ENCODE data around the gene UNC93B1.
A peak's percentile ranks its signal among the peaks of the same experiment; 100 is the strongest.

The UNC93B1 gene

DNA sequence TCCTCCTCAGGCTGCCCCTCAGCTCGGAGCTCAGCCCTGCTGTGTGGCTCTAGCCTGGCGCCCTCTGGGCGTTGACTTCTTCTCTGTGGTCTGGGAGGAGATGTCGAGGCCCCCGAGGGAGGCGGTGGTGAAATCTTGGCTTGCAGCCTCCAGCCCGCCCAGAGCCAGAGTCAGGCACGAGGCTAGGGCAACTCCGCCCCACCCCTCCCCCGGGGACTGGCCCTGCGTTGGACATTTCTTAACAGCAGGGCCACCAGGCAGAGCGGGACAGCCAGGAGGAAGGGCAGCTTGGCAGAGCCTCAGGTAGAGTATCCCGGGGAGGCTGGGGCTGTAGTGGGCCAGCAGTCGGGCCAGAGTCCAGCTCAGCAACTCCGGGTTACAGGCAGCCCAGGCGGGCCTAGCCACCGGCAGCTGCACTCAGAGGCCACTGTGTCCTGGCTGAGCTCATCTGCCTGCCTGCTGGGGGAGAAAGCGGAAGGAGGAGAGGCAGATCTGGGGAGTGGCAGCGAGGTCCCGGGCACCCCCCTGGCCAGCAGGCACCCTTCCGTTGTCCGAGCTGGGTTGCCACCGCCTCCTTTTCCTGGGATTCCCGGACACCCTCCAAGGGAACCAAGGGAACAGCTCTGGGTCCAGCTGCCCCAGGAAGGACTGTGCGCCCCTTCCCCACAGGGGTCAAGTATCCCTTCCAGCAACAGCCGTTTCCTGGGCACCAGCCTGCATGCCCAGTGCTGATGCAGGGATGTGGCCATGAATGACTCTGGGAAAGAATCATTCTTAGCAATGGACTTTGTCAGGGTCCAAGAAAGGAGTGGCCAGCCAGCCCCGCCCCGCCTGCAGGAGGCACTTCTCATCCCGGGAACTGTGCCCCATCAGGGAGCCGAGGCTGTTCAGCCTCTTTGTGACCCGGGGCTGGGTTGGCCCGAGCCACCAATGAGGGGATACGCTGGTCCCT is 6.5 kb upstream of the UNC93B1 start, which contains the start of gene ALDH3B1:
Gene ALDH3B1, plus strand, starts transcription at position 238 of the 952 bp plus-strand sequence. CDS start 4,971 bp downstream, outside the sequence.
- TF ChIP-seq, protein P1, sequence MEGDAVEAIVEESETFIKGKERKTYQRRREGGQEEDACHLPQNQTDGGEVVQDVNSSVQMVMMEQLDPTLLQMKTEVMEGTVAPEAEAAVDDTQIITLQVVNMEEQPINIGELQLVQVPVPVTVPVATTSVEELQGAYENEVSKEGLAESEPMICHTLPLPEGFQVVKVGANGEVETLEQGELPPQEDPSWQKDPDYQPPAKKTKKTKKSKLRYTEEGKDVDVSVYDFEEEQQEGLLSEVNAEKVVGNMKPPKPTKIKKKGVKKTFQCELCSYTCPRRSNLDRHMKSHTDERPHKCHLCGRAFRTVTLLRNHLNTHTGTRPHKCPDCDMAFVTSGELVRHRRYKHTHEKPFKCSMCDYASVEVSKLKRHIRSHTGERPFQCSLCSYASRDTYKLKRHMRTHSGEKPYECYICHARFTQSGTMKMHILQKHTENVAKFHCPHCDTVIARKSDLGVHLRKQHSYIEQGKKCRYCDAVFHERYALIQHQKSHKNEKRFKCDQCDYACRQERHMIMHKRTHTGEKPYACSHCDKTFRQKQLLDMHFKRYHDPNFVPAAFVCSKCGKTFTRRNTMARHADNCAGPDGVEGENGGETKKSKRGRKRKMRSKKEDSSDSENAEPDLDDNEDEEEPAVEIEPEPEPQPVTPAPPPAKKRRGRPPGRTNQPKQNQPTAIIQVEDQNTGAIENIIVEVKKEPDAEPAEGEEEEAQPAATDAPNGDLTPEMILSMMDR (IDR thresholded peaks at IDR 0.05; ENCODE audit: unreplicated experiment in 3 of 3) = no peak
- no peaks in the 10 kb centered on the region for H3K36me3 Mint-ChIP-seq (ENCODE audit: low read depth)
- H3K27ac Mint-ChIP-seq = peak within 1 kb of the TSS; percentile 63 to 91 (median 75)
- H3K4me1 Mint-ChIP-seq = peaks cover 23% of the 10 kb centered on the region
- H3K9me3 Mint-ChIP-seq = no peaks in the 10 kb centered on the region
- peak within 1 kb of the TSS in 2 of 3 experiments; percentile 44 to 51 for H3K4me3 Mint-ChIP-seq
- peaks cover 29% of the 10 kb centered on the region for H3K27me3 Mint-ChIP-seq (ENCODE audit: low read depth)

DNA sequence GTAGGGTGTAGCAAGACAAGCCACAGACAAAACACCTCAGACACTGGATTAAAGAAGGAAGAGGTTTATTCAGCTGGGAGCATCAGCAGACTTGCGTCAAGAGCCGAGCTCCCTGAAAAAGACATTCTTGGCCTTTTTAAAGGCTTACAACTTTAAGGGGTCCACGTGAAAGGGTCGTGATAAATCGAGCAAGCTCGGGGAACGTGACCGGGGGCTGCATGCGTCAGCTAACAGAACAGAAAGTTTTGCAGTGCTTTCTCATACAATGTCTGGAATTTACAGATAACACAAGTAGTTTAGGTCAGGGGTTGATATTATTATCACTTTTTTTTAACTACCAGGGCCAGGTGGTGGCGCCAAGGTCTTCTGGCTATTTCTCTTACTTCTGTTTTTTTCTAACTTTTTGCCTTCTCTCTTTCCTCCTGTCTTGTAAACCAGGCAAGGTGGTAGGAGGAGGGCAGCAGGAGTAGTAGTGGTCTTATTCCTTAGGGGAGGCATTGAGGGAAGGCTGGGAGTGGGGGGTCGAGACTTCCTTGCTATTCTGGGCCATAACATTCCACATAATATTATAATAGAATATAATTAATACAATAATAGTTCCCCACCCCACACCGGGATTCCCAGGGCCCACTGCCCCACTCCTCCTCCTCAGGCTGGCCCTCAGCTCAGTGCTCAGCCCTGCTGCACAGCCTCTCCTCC is 5.6 kb upstream of the UNC93B1 start:
- Mint-ChIP-seq H3K4me1 (peaks cover 23% of the 10 kb centered on the region), H3K4me3 (peak overlapping the region in 2 of 3 experiments; percentile 44 to 51), H3K36me3 (ENCODE audit: low read depth) (no peaks in the 10 kb centered on the region), H3K27me3 (ENCODE audit: low read depth) (peaks cover 37% of the 10 kb centered on the region), H3K27ac (peak overlapping the region; percentile 25 to 91 (median 63)), H3K9me3 (no peaks in the 10 kb centered on the region)
- TF ChIP-seq, protein P1 (IDR thresholded peaks at IDR 0.05; ENCODE audit: unreplicated experiment in 3 of 3) = no peak

DNA sequence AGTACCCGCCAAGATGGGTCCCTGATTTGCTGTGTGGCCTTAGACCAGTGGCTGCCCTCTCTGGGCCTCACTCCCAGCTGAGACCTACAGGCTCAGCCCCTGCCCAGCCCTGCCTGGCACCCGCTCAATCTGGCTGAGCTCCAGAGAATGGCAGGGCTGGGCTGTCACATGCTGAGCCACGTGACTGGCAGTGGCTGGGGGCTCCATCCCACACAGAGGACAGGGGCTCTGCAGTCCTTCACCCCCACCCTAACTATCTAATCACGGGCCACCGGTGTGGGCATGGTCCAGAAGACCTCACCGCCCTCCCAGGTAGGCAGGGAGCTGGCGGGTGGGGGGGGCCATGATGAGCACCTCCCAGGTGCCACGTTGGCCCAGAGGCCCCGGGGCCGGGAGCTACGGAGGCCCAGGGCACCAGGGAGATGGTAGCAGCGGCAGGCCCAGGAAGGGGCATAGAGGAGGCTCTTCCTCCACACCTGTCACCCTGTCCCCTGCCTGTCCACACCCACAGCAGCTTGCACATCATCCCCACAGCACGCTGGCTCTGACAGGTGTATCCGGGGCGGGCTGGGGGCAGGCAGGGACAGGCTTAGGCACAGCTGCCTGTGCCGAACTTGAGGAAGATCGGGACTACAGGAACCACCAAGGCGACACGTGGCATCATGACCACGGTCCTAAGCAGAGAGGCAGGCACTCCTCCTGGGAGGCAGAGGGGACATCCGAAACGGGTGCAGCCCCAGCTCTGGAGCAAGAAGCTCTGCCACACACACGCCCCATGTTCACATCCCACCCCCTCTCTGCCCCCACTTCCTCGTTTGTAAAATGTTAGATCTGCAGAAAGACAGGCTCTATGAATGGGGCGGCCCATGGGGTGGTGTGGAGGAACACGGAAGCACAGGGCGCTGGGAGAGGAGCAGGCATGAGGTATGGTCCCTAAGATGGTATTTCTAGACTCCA is 4.8 kb upstream of the UNC93B1 start:
- peaks cover 23% of the 10 kb centered on the region for H3K4me1 Mint-ChIP-seq
- no peaks in the 10 kb centered on the region for H3K9me3 Mint-ChIP-seq
- peaks cover 43% of the 10 kb centered on the region for H3K27me3 Mint-ChIP-seq (ENCODE audit: low read depth)
- H3K4me3 Mint-ChIP-seq = no peak overlapping the region
- H3K27ac Mint-ChIP-seq = peak overlapping the region; percentile 25 to 91 (median 63)
- TF ChIP-seq, protein P1 (IDR thresholded peaks at IDR 0.05; ENCODE audit: unreplicated experiment in 3 of 3) = no peak
- no peaks in the 10 kb centered on the region for H3K36me3 Mint-ChIP-seq (ENCODE audit: low read depth)

DNA sequence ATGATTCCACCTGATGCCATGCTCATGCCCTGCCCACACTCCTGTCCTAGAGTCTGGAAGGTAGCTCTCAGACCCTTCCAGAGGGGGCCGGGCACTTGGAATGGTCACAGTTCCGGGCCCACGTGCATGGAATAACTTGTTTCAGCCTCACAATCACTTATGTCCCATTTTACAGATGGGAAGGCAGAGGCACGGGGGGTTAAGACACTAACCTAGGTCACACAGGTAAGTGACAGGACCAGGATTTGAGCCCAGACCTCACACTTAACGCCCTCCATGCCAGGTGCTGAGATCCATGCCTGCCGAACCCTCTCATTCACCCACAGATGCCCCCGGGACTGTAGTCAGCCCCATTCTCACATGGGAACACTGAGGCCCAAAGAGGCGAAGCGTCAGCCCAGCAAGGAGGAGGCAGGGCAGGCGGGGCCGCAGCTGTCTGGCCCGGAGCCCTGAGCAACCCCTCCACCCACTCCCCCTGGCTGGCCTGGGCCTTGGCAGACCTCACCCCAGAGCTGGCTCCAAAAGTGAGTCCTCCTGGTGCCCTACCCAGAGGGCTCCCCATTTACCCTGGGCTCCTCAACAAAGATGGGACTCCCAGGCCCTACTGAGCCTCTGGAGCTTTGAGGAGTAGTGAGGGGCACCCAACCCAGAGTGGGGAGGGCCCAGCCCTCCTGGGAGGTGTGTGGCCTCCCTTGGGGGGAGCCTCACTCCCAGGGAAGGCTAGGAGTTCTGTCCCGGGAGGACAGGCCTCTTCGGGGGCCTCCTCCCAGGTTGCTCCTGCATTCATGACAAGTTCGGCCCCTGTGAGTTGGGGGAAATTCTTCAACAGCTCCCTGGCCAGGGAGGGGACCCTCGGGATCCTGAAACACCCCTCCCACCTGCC is 3.8 kb upstream of the UNC93B1 start:
- Mint-ChIP-seq H3K4me3 (no peak overlapping the region), H3K9me3 (no peaks in the 10 kb centered on the region), H3K36me3 (ENCODE audit: low read depth) (no peaks in the 10 kb centered on the region), H3K4me1 (peaks cover 21% of the 10 kb centered on the region), H3K27ac (no peak overlapping the region), H3K27me3 (ENCODE audit: low read depth) (peaks cover 43% of the 10 kb centered on the region)
- TF ChIP-seq, protein P1 (IDR thresholded peaks at IDR 0.05; ENCODE audit: unreplicated experiment in 3 of 3) = no peak
